KBM-7 (cell line): ENCODE data around the gene FARP2.
"Not testable (repeated sequence)": the region's sequence is repeated elsewhere in the genome, so short reads cannot be mapped to it uniquely, and the experiment has no call there.

ENCODE experiments used
- DNase-seq: peaks from one replicate; pipeline ENCODE4 v3.0.0-alpha.2; 2015
- in situ Hi-C: fragments of 300-500 bp; cut with MboI; formaldehyde crosslinking; loops from 2 replicates; pipeline ENCODE4 v1.14.3; 2020; ENCODE audit warnings: low sequenced_read_pairs, low pct_unique_long_range_greater_than_20kb, mixed read lengths

The FARP2 gene

DNA sequence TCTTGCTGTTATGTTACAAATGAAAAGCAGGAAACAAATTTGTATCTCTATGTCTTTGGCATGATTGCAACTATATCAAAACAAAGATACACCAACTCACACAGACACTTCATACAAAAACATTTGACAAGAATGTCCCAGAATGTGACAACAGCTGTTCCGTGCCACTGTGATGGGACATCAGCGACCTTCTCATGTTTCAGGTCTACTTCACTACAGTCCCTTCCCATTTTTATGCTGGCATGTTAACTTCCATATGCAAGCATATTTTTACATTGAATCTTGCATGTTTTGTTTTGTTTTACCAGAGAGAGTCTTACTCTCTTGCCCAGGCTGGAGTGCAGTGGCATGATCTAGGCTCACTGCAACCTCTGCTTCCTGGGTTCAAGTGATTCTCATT is 81.1 kb downstream of the FARP2 start:
- in situ Hi-C loops, result no loop called here
- no peak for DNase-seq

DNA sequence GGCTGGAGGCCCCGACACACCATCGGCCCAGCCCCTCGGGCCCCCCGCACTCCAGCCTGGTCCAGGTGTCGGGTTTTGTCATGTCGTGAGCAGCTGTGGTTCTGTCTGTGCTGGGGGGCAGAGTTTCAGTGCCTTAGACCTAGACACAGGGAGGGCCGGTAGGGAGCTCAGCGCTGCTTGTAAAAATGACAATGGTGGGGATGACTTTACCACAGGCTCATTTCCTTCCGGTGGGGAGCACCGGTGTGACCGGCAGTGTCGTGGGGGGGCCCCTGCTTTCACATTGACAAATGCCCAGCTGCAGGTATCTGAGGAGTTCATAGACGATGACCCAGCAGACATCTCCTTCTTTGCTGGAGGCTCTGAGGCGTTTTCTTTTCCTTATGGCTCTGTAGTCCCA is 85.4 kb downstream of the FARP2 start:
- in situ Hi-C loops, result no loop called here
- DNase-seq, result no peak

DNA sequence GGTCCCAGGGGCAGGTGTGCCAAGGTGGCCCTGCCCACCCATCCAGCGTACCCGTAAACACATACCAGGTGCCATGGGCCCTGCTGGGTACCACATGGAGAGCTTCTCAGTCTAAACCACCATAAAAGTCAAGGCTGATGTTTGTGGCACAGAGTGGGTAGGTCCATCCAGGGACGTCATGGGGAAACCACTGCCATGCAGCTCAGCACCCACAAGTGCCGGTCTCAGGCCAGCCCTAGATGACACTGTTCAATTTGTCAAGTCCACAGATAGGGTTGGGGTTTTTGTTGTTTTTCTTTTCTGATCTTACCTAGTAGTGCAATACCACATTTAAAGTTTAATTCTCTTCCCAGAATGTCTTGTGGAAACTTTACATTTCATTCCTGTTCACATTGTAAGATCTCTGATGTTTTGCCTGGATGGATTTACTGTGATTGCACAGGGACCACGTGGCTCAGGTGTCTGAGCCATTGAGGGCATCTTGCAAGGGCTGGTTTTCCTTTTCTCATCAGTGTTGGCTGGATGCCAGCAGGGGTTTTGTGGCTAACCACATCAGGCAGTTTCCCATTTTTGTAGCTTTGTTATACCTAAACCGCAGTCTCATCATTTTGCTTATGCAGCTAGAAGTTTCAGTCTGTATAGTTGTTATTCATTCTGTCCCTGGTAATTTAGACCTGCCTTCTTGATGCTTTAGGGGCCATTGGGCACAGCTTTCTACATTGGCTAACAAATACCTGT is 87.6 kb downstream of the FARP2 start:
- peak; percentile 93 for DNase-seq
- in situ Hi-C loops, result no loop called here

DNA sequence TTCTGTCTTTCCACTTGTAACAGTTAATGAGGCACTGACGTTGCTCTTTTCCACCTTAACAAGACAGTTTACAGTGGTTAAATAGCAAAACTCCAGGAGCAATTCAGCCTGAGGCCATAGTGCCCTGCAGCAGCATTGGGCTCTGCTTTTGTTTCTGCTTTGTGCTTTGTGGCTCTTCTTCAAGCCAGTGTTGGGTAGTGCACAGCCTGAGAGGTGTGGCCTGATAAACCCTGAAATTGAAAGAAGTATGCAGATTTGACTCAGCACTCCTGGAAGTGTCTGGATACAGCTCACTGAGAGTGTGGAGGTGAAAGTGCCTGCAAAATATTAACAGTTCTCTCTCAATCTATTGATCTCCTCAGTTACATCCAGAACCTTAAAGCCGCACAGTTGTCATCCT is 89.3 kb downstream of the FARP2 start:
- no peak for DNase-seq
- in situ Hi-C loops, result no loop called here

DNA sequence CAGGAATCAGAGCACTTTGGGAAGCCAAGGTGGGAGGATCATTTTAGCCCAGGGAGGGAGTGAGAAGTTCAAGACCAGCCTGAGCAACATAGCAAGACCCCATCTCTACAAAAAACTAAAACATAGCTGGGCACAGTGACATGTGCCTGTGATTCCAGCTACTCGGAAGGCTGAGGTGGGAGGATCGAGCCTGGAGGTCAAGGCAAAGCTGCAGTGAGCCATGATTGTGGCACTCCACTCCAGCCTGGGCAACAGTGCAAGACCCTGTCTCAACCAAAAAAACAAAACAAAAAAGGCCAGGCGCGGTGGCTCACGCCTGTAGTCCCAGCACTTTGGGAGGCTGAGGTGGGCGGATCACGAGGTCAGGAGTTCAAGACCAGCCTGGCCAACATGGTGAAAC is 94.0 kb downstream of the FARP2 start:
- in situ Hi-C loops, DNase-seq: not testable (repeated sequence)

DNA sequence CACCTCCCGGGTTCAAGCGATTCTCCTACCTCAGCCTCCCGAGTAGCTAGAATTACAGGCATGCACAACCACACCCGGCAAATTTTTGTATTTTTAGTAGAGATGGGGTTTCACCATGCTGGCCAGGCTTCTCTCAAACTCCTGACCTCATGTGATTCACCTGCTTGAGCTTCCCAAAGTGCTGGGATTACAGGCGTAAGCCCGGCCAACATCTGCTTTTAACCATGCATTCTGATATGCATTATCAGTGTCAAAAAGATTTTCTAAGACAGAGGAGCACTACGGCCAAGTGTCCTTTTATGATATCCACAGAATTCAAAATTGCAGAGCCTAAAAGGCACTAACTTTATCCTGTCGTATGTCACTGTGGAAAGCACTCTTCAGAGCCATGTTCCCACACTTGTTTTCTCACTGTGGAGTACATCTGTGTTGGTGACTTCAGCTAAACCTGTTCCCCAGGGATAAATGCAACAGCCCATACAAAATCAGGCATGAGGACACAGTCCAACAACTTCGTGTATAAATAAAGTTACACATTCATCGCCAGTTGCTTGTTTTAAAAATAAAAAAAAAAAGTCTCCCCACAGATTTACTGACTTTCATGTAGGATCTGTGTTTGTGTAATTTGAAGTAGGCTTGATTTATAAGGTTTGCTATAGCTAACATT is 95.9 kb downstream of the FARP2 start:
- no peak for DNase-seq
- in situ Hi-C loops, result no loop called here

DNA sequence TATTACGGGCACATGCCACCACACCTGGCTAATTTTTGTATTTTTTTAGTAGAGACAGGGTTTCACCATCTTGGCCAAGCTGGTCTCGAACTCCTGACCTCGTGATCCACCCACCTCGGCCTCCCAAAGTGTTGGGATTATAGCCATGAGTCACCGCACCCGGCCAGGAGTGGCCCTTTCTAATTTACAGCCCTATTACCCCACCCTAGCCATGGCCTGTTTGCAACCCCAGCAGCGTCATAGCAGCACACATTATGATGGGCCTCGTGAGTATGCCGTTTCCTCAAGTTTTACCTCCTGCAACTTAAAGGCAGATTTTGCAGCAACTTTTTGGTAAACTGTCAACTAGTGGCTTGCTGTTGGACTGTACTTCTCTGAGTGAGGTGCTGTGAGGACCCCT is 97.8 kb downstream of the FARP2 start:
- in situ Hi-C loops, DNase-seq: not testable (repeated sequence)

DNA sequence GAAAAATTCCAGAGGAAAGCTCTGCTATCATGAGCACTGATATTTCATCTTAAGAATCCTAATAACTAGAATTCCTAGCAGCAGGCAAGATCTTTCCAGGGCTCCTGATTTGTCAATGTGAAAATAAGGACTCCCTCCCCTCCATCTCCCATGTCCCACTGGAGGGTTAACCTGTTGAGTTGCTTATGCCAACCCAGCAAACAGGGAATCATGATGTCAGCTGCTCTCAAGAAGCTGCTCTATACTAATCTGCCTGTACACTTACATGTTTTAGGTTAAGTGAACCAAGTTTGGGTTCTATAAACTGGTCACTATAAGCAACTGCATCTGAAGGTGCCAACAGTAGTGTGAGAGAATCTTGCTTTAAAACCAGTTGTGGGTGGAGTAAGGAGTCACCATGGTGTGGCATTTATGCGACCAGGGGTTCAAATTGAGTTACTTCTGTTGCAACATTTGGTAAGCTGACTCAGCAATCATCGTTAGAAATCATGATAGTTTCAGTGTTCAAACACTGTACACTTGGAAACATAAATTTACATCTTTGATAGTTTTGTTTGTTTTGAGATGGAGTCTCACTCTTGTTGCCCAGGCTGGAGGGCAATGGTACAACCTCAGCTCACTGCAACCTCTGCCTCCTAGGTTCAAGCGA is 98.9 kb downstream of the FARP2 start:
- no peak for DNase-seq
- in situ Hi-C loops, result no loop called here

DNA sequence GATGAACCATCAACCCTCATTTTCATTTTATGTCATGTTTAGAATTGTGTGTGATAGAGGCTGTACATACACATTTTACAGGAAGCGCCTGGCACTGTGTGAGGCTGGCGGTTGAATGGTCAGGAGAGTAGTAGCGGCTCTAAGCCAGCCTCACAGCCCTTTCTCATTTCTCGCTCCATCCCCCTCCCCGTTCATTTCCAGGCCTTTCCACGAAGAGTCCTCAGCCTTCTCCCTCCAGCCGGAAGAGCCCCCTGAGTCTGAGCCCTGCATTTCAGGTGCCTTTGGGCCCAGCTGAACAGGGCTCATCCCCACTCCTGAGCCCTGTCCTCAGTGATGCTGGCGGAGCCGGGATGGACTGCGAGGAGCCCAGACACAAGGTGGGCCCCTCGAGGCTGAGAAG is 100.5 kb downstream of the FARP2 start:
- no peak for DNase-seq
- in situ Hi-C loops, result no loop called here

DNA sequence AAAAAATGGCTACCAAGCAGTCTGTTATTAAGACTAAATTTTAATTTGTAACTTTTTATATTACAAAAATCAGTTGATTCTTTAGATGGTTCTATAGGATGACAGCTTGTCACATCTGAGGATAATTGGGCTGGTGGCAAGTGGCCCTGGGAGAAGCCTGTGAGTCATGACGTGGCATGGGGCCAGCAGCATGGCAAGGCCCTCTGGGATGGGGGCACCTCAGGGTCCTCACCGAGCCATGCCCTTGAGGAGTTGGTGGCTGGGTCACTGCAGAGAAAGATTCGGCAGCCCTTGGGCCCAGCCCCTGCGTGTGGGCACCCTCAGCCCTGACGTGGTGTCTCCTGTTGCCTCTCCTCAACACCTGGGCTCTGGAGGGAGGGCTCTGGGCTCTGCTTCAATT is 102.6 kb downstream of the FARP2 start:
- DNase-seq, result no peak
- in situ Hi-C loops, result no loop called here

DNA sequence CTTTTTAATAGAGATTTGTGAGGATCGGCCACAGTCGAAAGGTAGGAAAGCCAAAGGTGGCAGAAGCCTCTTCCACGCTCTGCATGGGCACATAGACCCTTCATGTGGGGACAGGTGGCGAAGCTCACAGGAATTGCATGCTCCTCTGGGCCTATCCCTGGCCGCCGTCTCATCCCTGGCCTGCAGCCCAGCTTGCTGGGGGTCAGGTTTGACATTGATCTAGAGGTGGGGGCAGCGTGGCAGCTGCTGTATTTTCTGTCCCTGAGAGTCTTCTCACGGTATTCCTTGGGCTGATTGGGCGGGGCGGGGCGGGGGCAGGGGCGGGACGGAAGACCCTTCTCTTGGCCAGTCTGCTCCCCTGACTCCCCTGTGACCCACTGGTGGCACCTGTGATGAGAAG is 103.4 kb downstream of the FARP2 start:
- no peak for DNase-seq
- in situ Hi-C loops, result no loop called here

DNA sequence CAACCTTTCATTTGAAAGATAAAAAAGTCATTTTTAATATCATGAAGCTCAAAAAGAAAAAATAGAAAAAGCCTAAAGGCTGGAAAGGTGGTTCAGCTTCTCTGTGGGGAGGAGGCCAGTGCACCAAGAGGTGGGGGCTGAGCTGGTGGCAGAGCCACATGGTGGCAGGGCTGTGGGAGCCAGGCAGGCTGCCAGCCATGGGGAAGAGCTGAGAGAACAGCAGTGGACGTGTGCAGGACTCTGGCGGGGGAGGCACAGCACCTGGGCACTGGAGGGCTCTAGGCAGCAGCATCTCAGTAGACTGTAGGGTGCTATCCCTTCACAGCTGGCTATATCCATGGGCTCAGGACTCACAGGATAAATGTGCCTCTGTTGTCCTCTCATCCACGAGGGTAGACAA is 104.5 kb downstream of the FARP2 start:
- no peak for DNase-seq
- in situ Hi-C loops, result no loop called here

DNA sequence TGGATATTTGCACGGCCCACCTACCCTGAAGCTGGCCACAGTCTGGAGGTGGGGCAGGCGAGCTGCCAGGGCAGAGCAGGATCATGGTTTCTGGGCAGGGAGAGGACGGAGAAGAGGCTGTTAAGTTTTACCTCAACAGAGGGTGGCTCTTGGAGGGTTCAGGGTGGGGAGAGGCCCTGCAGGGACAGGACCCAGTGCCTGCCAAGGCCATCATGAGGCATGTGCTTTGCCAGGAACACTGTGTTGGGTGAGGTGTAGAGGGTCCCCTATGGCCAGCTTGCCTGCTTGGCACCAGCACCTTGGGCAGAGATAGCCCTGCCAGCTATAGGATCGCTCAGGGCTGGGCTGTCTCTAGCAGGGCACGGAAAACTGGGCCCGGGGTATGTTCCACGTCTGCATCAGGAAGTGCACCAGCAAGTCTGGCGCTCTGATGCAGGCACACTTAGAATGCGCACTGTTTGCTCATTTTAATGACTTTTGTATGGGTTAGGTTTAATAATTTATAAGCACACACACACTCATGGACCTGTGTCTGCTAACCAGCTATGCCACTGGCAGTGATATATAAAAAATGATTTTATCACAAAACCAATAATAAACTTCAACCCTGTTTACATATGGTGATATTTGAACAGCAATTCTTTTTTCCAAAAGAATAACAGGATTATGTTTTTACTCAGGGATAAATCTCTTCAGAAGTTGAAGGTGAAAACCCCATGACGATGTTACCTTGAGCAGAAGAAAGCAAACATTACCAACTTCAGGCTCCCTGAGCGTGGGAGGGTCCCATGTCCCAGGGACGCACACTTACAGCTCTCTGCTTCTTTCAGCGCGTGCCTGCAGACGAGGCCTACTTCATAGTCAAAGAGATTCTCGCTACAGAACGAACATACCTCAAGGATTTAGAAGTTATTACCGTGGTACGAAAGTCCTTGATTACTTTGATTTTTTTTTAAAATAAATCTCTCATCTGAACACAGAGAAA is 105.9 kb downstream of the FARP2 start:
- in situ Hi-C loops, result no loop called here
- DNase-seq, result no peak

DNA sequence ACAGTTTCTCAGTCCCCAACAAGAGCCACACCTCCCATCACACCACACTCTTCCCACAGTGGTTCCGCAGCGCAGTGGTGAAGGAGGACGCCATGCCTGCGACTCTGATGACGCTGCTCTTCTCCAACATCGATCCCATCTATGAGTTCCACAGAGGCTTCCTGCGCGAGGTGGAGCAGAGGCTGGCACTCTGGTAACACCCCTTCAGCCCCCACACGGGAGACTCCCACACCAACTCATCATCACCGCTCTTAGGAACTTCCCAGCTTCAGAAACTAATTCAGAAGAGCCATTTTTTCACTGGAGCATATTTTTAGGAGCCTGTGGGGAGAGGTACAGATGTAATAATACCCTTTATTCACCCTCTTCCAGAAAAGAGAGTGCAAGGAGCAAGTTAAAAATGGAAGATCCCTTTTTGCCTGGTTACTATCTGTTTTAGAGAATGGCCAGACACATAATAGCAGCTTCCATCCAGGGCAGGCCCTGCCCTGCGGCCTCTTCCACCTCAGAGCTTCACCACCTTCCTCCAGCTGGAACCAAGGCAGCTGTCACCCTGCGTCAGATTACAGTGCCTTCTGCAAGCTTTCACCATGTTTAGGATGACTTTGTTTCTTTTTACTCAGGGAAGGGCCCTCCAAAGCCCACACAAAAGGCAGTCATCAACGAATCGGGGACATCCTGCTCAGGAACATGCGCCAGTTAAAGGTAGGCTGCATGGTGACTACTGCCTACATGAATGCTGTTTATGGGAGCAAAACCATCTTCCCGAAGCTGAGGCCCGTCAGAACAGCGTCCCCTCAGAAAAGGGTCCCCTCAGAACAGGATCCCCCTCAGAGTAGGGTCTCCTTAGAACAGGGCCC is 107.4 kb downstream of the FARP2 start:
- in situ Hi-C loops, result no loop called here
- no peak for DNase-seq

DNA sequence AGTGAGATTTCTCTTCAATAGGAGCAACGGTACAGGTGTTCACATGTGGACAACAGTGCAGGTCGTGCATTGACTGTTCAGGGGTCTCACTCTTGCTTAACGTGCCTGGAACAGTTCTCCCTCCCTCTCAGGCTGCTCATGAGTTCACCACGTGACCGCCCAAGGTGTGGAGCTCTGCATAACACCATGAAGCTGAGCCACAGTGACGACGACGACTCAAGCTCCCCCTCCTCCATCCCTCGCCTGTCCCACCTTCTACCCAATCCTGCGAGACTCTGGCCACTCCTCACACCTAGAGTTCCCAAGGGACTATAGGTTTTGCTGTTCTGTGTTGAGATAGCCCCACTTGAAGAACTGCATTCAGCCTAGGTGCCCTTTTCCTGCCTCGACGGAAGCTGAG is 109.5 kb downstream of the FARP2 start:
- in situ Hi-C loops, result no loop called here

DNA sequence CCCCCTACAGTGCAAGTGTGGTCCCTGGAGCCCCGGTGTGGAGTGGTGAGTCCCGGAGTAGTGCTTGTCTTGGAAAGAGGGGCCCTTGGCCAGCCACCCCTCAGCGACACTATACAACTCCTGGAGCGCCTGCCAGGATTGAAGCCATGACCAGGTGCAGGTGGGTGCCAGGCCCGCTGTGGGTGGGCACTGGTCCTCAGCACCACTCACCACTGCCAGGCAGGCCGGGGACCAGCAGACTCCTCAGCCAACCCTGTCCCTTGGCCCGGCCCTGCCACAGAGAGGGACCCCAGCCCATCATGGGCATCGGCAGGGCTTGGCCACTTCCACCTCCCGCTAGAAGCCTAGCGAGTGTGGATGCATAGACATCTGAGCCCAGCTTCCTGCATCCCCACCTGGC is 110.1 kb downstream of the FARP2 start:
- in situ Hi-C loops, result no loop called here
- no peak for DNase-seq

More for the DNA sequence above, 109.5 kb downstream of the FARP2 start:
- no peak for DNase-seq

DNA sequence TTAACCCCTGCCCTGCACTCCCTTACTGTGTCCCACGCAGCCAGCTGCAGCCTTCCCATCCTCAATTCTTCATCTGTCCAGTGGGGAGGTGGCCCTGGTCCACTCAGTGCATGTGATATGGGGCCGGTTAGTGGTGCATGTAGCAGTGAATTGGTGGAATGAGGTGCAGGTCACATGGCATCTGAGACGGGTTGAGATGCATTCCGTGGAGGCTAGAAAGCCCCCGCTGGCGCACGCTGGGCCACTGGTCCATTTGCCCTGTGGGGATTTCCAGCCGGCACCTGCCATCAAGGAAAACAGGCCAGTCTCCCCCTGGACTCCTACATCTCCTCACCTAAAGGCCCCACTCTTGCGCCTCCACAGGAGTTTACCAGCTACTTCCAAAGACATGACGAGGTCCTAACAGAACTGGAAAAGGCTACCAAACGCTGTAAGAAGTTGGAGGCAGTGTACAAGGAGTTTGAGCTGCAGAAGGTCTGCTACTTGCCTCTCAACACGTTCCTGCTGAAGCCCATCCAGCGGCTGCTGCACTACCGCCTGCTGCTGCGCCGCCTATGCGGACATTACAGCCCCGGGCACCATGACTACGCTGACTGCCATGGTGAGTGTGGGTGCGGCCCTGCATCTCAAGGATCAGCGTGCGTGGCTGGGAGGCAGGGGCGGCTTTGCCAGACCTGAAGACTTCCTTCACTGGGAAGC is 111.8 kb downstream of the FARP2 start:
- in situ Hi-C loops, result no loop called here
- DNase-seq, result no peak

DNA sequence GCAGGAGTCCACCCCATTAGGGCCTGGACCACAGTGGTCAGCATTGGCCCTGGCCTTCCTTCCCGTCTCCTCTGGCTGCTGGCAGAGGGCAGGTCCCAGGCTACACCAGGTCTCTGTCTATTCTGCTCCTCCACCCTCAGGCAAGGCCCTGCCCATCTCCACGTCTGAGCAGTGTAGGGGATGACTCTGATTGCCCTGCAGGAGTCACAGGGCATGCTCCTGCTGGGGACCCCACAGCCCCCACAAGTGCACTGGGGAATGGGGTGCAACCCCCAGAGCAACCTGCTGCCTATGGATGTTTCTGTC is 112.3 kb downstream of the FARP2 start:
- no peak for DNase-seq
- in situ Hi-C loops, result no loop called here
